ENCODE results near the gene CALCB. TPM values are rescaled to one million over a fixed set of nuclear protein-coding genes. Genes with fewer than 3 reads are reported as not detected.
"Not testable (repeated sequence)": the region's sequence is repeated elsewhere in the genome, so short reads cannot be mapped to it uniquely, and the experiment has no call there.

The CALCB gene, protein sequence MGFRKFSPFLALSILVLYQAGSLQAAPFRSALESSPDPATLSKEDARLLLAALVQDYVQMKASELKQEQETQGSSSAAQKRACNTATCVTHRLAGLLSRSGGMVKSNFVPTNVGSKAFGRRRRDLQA
- total RNA-seq = 1 to 10 TPM in 1 of 4 donors, under 1 TPM in 3; 0.28 to 6.1 (median 0.64) TPM
- 1 to 10 TPM in 1 of 3 donors, not detected in 2; 1.6 TPM for polyA plus RNA-seq

DNA sequence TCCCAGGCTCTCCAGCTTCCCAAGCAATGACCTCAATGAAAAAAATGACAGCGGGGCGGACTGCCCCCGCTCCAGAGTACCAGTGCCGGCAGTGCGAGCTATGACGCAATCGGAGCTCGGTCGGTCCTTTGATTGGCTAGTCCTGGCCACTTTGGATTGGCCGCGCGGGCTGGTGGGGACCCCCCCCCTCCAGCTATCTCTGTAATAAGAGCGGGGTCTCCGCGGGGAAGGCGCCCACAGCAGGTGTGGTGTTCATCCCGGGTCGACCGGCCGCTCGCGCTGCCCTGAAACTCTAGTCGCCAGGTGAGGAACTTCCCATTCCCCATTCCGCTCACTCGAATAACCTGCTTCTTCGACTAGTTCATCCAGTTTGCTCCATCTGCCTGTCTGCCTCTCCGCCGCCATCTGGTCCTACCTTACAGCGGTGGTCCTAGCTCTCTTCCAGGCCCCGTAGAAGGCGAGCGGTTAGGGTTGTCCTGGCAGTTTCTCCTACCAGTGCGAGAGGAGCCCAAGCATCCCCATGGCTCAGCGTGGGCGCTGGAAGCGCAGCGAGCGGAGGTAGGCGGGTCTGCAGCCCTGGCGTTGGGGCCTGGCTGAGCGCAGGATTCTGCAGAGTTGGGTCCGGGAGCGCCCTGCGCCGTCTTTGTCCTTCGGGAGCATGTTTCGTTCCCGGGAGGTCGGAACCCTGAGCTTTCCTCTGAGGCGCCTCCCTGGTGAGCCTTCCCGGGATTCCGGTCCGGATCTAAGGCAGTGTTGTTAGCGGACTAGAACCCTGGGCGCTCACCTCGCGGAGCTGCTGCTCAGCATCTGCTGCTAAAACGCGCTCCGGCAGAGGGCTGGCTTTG lies at the start of gene CALCB:
Gene CALCB, plus strand, starts transcription at position 233 of the 845 bp plus-strand sequence. CDS start 1,126 bp downstream, outside the sequence.
- no peaks in the 10 kb centered on the region for H3K36me3 ChIP-seq
- TF ChIP-seq, protein P1, sequence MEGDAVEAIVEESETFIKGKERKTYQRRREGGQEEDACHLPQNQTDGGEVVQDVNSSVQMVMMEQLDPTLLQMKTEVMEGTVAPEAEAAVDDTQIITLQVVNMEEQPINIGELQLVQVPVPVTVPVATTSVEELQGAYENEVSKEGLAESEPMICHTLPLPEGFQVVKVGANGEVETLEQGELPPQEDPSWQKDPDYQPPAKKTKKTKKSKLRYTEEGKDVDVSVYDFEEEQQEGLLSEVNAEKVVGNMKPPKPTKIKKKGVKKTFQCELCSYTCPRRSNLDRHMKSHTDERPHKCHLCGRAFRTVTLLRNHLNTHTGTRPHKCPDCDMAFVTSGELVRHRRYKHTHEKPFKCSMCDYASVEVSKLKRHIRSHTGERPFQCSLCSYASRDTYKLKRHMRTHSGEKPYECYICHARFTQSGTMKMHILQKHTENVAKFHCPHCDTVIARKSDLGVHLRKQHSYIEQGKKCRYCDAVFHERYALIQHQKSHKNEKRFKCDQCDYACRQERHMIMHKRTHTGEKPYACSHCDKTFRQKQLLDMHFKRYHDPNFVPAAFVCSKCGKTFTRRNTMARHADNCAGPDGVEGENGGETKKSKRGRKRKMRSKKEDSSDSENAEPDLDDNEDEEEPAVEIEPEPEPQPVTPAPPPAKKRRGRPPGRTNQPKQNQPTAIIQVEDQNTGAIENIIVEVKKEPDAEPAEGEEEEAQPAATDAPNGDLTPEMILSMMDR (IDR thresholded peaks at IDR 0.05) = no peak
- TF ChIP-seq EP300 (IDR thresholded peaks at IDR 0.05) (no peak), POLR2AphosphoS5 (IDR thresholded peaks at IDR 0.05) (no peak), POLR2A (IDR thresholded peaks at IDR 0.05) (no peak)
- 2 to 3% methylated on average over 60 of the region's 60 CpGs for WGBS, 2 donors
- H3K4me3 ChIP-seq = peak within 1 kb of the TSS; percentile 0 to 46 (median 28)
- intact Hi-C loops (cut with DNase I) = loop anchor here (5.0 kb wide), 1 partner anchor 101 kb away; the partner anchor contains the start of gene CALCA
- no peak within 1 kb of the TSS for H3K27ac ChIP-seq
- DNase-seq = no peak
- H3K4me1 ChIP-seq = peaks cover 0 to 22% (median 20%) of the 10 kb centered on the region in 4 donors
- peaks cover 11 to 48% (median 27%) of the 10 kb centered on the region in 3 donors for H3K27me3 ChIP-seq
- H3K9me3 ChIP-seq = no peaks in the 10 kb centered on the region

DNA sequence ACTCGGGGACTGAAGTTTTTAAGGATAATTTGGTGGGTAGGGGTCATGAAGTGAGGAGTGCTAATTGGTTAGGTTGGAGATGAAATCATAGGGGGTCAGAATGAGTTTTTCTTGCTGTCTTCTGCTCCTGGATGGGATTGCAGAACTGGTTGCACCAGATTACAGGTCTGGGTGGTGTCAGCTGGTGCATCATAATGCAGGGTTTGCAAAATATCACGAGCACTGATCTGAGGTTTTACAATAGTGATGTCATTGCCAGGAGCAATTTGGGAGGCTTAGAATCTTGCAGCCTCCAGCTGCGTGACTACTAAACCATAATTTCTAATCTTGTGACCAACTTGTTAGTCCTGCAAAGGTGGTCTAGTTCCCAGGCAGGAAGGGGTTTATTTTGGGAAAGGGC lies 46.4 kb upstream of the CALCB start:
- intact Hi-C loops (cut with DNase I) = no loop called here
- WGBS, 2 donors = 38 to 58% methylated on average over 3 of the region's 3 CpGs
- no peak for TF ChIP-seq POLR2AphosphoS5 (IDR thresholded peaks at IDR 0.05)
- TF ChIP-seq, protein P1 (IDR thresholded peaks at IDR 0.05) = no peak
- TF ChIP-seq POLR2A (IDR thresholded peaks at IDR 0.05) = no peak
- TF ChIP-seq EP300 (IDR thresholded peaks at IDR 0.05) = no peak

DNA sequence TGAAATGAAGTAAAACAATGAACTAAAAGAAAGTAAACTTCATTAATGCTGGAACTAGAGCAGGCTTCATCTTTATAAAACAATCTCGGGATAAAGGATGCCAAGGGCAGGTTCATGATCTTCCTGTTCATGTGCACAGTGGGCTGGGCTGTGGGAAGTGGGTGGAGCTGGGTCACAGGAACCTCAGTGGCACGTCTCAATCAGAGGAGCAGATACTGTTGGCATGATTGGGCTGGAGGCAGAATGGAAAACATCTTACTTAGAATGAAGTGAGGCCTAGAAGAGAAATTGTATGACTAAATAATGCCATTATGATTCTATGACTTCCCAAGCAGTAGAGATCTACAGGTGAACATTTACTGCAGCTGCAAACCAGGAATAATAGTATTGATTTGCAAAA lies 45.4 kb upstream of the CALCB start:
- Histone ChIP-seq H3K27ac (no peak overlapping the region), H3K9me3 (no peaks in the 10 kb centered on the region), H3K36me3 (no peaks in the 10 kb centered on the region), H3K27me3 (no peaks in the 10 kb centered on the region), H3K4me1 (no peaks in the 10 kb centered on the region), H3K4me3 (no peak overlapping the region)
- WGBS, 2 donors = 19 to 54% methylated on average over 2 of the region's 2 CpGs
- no peak for DNase-seq
- intact Hi-C loops (cut with DNase I) = no loop called here
- no peak for TF ChIP-seq POLR2AphosphoS5 (IDR thresholded peaks at IDR 0.05)
- TF ChIP-seq POLR2A (IDR thresholded peaks at IDR 0.05) = no peak
- TF ChIP-seq, protein P1 (IDR thresholded peaks at IDR 0.05) = no peak
- no peak for TF ChIP-seq EP300 (IDR thresholded peaks at IDR 0.05)

More for the DNA sequence above, 46.4 kb upstream of the CALCB start:
- Histone ChIP-seq H3K27me3 (no peaks in the 10 kb centered on the region), H3K9me3 (no peaks in the 10 kb centered on the region), H3K36me3 (no peaks in the 10 kb centered on the region), H3K4me3 (no peak overlapping the region), H3K27ac (no peak overlapping the region), H3K4me1 (no peaks in the 10 kb centered on the region)
- DNase-seq = no peak

DNA sequence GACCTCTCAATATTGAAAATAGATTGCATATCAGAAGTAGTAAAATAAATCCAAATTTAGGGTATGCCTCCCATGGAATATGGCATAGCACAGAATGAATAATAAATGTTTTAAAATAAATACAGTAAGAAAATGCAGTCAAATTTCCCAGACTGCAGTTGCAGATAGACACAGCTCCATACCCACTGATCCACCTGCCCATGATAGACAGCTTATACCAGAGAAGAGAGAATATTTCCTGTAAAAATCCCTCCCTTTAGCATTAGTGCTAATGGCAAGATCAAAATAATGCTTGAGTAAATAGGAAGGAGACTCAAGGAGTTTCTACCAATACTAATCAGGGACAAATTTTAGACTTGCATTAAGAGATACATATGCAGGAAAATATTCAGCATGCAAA lies 45.0 kb upstream of the CALCB start:
- Histone ChIP-seq H3K27ac (no peak overlapping the region), H3K4me3 (no peak overlapping the region), H3K9me3 (no peaks in the 10 kb centered on the region), H3K36me3 (no peaks in the 10 kb centered on the region), H3K4me1 (no peaks in the 10 kb centered on the region), H3K27me3 (no peaks in the 10 kb centered on the region)
- intact Hi-C loops (cut with DNase I) = no loop called here
- TF ChIP-seq POLR2A (IDR thresholded peaks at IDR 0.05) (no peak), EP300 (IDR thresholded peaks at IDR 0.05) (no peak), POLR2AphosphoS5 (IDR thresholded peaks at IDR 0.05) (no peak)
- TF ChIP-seq, protein P1 (IDR thresholded peaks at IDR 0.05) = no peak
- DNase-seq = no peak

DNA sequence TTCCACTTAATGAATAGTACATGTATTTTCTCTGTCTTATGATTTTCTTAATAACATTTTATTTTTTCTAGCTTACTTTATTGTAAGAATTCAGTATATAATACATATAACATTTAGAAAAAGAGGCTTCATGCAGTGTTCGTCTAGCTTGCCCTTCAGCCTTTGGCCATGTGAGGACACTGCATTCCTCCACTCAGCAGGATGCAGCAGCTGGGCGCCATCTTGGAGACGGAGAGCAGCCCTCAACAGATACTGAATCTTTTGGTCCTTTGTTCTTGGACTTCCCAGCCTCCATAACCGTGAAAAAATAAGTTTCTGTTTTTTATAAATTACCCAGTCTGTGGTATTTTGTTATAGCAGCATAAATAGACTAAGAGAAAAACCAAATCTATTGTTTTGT lies 41.4 kb upstream of the CALCB start:
- H3K4me1 ChIP-seq; H3K27ac ChIP-seq; H3K27me3 ChIP-seq; H3K4me3 ChIP-seq; H3K36me3 ChIP-seq; DNase-seq; intact Hi-C loops (cut with DNase I); H3K9me3 ChIP-seq: not testable (repeated sequence)
- 80 to 85% methylated on average over 4 of the region's 4 CpGs for WGBS, 2 donors
